SK-N-MC (cell line): ENCODE data around the gene STIMATE.

Experiments
- EZH2 ChIP-seq: fragments of 200-600 bp; sonication (generic); IDR thresholded peaks from one replicate; pipeline ENCODE4 v1.6.1; 2017; ENCODE audit warnings: antibody characterized with exemption
- FOXP2 ChIP-seq: optimal IDR thresholded peaks from 2 replicates; pipeline ENCODE3; 2011; ENCODE audit warnings: mild to moderate bottlenecking, moderate library complexity; ENCODE audit not compliant: insufficient read depth; ENCODE audit errors: extremely low read length, control extremely low read depth
- POLR2AphosphoS5 ChIP-seq: IDR thresholded peaks from 2 replicates; pipeline ENCODE4 v1.6.1; 2012; ENCODE audit warnings: mild to moderate bottlenecking, low read depth, low read length, borderline replicate concordance

DNA sequence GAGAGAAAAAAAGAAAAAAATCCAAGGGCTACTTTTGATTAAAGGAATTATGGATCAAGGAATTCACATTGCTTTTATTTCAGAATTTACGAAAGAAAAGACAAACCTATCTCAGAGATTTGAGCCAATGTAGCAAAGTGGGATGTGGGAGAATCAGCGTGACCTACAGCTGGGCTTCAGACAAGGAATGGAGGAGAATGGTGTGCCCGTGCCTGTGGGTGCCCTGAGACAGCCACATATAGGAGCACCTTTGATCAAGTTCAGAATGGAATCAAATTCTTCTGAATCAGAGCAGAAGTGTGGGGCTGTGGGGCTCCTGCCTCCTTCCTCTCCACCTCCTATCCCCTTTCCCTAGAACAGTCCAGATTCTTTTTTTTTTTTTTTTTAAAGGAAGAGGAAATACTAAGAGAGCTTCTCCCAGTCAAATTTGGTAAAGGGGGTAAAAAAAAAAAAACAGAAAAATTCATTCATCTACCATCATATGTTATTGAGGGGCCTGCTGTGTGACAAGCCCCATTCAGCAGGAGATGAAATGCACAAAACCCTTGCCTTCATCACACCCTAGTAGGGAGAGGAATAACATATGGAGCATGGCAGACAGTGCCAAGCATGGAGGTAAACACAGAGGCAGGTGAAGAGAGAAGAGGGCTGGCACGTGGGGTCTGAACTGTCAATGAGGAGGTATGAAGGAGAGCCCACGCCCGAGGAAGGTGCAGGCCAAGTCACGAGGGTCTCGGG, 37.5 kb downstream of the STIMATE start:
- TF ChIP-seq EZH2, result no peak
- TF ChIP-seq POLR2AphosphoS5, result no peak
- no peak for TF ChIP-seq FOXP2
